GM10847 (cell line): ENCODE data around the gene SEBOX.

Experiments
- POLR2A ChIP-seq: IDR thresholded peaks from 2 replicates; pipeline ENCODE4 v1.6.1; 2011; ENCODE audit not compliant: insufficient read length; ENCODE audit errors: extremely low read depth

SEBOX gene

DNA sequence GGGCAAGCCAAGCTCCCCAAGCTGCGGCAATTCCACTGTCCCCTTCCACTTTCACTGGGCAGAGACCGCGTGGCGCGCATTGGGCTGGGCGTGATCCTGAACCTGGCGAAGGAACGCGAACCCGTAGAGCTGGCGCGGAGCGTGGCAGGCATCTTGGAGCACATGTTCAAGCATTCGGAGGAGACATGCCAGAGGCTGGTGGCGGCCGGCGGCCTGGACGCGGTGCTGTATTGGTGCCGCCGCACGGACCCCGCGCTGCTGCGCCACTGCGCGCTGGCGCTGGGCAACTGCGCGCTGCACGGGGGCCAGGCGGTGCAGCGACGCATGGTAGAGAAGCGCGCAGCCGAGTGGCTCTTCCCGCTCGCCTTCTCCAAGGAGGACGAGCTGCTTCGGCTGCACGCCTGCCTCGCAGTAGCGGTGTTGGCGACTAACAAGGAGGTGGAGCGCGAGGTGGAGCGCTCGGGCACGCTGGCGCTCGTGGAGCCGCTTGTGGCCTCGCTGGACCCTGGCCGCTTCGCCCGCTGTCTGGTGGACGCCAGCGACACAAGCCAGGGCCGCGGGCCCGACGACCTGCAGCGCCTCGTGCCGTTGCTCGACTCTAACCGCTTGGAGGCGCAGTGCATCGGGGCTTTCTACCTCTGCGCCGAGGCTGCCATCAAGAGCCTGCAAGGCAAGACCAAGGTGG lies 16.3 kb upstream of the SEBOX start:
- no peak for TF ChIP-seq POLR2A

DNA sequence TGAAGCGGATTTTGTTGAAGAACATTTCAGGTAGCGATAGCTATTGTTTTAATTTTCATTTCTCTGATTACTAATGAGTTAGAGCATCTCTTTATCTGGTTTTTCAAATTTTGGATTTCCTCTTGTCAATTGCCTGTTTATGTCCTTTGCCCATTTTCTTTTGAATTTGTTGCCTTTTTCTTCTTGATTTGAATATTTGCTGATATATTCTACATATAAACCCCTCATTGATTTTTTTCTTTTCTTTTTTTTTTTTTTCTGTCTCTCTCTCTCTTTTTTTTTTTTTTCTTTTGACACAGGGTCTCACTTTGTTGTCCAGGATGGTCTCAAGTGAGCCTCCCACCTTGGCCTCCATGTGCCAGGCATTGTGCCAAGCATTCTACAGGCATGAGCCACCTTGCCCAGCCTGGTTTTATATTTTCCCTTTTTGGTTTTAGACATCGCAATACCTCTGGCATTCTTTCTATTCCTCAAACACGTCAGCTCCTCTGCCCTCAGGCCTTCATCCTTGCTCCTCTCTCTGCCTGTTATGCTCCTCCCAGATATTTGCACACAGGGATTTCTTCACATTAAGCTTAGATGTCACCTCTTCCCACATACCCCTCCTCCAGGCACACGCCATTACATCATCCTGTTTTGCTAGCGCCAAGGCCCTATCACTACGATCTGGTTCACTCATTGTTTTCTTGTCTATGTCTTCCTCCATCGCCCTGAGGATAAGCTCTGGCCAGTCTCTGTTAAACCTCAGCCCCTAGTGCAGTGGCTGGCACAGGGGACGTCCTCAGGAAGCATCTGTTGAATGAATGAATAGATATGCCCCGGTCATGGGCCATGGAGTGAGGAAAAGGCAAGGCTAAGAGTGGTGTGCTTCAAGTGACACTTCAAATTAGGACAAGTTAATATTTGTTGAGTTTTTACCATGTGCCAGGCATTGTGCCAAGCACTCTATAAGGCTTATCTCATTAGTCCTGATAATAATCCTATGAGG lies 15.1 kb upstream of the SEBOX start:
- TF ChIP-seq POLR2A = no peak

DNA sequence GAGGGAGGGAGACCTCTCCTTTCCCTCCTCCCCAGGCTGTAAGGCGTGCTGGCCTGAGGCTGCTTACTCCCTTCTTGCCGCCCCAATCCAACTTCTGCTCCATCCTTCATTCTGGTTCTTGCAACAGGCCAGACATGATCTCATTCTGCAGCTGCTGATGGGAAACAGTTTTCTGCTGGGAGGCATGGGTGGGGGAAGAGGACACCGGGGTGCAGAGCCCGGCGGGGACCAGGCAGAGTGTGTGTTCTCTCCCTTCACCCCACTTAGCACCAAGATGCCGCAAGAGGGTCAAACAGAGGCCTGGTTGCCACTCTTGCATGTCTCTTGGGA lies 7.9 kb upstream of the SEBOX start:
- no peak for TF ChIP-seq POLR2A

DNA sequence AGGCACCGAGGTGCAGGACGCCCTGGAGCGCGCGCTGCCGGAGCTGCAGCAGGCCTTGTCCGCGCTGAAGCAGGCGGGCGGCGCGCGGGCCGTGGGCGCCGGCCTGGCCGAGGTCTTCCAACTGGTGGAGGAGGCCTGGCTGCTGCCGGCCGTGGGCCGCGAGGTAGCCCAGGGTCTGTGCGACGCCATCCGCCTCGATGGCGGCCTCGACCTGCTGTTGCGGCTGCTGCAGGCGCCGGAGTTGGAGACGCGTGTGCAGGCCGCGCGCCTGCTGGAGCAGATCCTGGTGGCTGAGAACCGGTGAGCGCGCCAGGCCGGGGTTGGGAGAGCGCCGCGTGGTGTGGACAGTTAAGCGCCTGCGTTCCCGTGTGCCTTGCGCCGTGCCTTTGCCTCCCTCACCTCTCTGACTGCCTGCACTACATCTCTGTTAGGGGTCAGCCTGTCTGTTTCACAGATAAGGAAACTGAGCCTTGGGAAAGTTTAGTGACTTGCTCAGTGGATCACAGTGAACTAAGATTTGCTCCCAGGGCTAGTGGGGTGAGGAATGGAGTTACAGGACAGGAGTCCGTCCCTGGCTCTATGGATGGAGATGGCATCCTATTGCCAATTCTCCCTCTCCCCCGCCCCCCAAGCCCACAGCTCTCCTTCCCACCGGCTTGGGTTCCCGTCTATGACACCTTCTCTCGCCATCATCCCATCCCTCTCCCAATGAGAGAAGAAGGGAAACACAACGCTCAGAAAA lies 7.4 kb upstream of the SEBOX start:
- no peak for TF ChIP-seq POLR2A

DNA sequence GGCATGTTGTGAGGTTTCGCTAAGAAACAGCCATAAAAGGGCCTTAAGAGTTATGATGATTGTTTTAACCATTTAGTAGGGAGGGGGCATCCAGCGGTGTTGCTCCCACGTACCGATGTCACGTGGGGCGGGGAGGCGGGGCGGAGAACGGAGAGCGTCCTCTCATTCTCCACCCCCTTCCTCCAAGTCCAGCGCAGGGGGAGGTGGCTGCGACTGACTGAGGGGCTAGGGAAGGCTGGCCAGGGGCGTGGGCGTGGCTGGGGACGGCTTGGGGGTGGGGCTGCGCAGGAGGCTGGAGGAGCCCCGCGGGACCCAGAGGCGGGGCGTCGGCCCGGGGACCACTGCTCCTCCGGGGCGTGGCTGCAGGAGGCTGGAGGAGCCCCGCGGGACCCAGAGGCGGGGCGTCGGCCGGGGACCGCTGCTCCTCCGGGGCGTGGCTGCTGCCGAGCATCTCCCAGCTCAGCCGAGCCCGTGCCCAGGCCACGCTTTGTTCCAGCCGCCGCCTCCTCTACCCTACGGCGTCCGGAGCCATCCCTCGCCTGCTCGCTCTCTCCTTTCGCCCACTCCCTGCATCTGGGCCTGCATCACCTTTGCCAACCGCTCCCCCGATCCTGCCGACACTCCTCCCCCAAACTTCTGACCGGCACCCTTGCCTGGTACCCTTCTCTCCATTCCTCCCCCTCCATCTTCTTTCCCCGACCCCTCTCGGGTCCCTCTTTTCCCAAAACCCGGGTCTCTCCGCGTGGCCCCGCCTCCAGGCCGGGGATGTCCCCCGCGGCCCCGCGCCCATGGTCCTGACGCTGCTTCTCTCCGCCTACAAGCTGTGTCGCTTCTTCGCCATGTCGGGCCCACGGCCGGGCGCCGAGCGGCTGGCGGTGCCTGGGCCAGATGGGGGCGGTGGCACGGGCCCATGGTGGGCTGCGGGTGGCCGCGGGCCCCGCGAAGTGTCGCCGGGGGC lies 6.5 kb upstream of the SEBOX start, which contains the start of gene SARM1:
TSS of gene SARM1 (plus strand) at position 450 of the 958 bp plus-strand sequence. CDS start at position 789, 339 bp downstream.
- no peak for TF ChIP-seq POLR2A

DNA sequence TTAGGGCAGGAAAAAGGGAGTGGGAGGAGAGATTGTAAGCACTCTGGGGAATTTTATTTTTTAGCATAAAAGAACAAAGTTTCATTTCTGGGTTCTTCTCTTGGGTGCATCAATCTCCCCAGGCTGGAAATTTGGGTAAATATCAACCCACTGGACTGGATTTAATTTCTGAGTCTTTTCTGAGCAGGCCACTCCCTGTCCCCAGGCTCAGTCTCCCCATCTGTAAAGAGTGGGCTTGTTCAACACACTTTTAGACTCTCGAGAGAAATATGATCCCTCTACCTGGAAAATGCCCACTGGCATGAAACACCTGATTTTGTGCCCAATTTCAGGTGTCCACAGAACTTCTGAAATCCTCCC lies 5.7 kb upstream of the SEBOX start:
- no peak for TF ChIP-seq POLR2A

DNA sequence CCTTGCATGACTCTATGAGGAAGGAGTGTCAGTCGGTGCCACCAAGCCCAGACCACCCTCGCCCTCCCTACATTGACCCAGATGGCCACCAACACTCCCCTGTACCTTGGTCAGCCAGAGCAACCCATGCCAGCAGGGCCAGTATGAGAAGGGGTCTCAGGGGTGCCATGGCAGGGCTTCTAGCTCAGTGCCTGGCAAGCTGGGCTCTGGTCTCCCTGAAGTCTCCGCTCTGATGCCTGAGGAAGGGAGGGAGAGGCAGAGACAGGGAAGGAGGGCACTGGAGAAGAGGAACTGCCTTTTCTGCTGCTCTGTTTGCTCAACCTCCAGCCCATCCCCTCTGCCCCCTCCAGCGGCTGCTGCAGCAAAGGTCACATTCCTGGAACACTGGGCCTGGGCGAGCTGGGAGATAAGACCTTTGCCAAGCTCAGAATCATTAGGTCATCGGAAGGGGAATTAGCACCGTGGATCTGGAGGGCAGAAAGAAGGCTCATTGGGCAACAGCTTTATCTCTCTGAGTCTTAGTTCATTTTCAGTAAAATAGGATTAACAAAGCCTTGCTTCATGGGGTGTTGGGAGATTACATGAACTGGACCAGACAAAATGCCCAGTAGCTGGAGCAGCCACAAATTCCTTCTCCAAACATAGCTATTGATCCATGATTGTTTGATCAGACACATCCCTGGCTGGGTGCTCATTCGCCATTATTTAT lies 5.2 kb upstream of the SEBOX start, which contains the start of gene VTN:
TSS of gene VTN (minus strand) at position 273 of the 709 bp plus-strand sequence. CDS start at position 169, 104 bp downstream.
- TF ChIP-seq POLR2A = no peak

DNA sequence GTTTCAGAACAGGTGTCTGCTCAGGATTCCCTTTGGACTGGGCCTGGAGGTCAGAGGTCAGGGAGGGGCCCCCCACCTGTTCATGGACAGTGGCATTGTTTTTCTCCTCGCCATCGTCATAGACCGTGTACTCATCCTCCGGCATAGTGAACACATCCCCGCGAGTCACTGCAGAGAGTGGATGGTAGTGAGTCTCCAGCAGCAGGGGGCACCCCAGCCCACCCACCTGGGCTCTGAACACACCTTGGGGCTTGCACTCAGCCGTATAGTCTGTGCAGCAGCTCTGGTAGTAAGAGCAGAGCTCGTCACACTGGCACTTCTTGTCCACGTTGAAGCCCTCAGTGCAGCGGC lies 4.7 kb upstream of the SEBOX start:
- TF ChIP-seq POLR2A = no peak

DNA sequence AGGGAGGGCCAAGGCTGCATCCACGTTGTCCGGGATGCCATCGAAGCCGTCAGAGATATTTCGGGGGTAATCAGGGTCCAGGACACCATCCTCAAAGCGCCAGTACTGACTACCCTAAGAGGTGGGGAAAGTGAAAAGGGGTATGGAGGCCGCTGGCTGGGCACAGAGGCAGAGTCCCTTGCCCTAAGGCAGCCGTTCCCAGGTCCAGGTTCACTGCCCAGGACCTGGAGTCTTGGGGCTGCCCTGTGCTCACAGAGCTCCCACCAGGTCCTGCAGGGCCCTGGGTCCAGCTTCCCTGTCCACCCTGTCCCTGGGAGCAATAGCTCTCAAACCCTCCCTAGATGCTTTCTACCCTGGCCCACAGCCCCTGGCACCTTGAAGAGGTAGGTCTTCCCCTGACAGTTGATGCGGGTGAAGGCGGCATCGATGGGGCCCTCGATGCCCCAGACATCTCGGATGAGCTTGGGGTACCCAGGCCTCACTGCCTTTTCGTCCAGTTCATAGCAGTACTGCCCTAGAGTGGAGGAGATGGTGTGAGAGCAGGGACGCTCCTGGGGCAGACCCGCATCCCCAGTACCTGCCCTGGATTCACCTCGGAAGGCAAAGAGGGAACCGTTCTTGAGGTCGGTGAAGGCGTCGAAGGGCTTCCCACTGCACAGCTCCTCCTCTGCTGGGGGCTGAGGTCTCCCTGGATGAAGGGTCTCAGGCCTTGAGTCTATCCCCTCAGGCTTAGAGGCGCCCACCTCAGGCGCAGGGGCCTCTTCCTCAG lies 4.1 kb upstream of the SEBOX start:
- TF ChIP-seq POLR2A = no peak

DNA sequence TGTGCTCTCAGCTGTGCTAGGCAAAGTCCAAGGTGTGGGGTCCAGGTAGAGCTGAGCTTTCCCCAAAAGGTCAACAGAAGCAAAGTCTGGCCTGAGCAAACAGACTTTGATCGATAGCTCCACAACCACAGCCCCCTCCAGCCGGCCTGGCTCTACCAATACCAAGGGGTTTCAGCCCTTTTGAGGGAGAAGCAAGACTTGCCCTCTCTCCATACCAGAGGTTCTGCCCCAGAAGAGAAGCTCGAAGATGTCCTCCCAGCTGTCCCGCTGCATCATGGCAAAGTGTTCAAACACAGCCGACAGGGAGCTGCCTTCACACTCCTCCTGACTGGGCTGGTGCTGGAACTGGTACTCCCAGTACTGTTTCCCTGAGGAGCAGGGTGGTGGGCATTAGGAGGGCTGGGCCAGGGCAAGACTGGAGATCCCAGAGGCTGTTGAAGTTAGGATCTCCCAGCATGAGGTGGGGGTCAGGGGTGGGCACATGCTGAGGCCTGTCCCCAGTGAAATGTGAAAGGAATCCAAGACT lies 3.4 kb upstream of the SEBOX start:
- no peak for TF ChIP-seq POLR2A

DNA sequence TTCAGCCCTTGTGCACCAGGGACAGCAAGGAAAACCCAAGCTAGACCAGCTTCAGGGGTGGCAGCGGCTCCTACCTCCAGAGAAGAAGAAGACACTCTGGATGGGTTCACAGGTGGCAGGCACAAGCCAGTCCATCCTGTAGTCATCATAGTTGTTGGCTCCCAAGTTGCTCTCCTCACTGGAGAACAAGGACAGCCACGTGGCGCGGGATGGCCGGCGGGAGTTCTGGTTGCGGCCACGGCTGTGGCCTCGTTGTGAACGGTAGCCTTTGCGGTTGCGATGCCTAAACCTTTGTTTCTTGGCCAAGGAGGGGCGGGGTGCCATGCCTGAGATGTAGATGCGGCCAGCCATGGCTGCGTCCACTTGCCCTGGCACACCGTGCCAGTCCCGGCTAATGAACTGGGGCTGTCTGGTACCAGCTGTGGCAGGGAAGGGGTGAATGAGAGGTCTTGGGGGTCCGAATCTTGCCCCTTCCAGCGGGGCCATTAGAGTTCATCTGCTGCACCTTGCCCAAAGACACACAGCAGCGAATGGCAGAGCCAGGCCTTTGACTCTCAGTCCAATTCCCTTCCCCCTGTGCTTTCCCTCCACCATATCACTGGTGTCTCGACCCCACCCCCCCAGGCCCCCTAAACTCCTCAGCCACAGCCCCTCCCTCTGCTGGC lies 2.8 kb upstream of the SEBOX start:
- no peak for TF ChIP-seq POLR2A

DNA sequence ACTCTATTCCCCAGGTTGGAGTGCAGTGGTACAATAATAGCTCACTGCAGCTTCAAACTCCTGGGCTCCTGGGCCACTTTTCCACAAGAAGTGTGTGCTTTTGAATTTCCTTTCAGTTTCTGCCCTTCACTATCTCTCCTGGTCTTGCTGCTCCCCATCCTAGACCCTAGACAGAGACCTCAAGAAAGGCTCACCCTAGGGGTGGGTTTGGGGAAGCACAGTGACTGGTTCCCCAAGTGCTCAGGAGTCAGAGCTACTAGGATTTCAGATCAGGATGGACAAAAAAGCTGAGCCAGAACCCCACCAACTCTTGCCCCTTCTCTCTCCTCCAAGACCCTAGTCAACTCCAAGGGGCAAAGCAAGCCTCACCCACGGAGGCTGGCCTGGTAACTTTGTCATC lies 1.6 kb upstream of the SEBOX start:
- no peak for TF ChIP-seq POLR2A
